ENCODE results near the gene RAB3C. TPM values are rescaled to one million over a fixed set of nuclear protein-coding genes. Genes with fewer than 3 reads are reported as not detected.

Gene RAB3C
- total RNA-seq, 1 experiment from 2014 or later, result not detected

- H3K36me3 ChIP-seq (ENCODE audit: control insufficient read depth, insufficient read depth, low read length), result no peaks in the 10 kb centered on the region
- no peak overlapping the region for H3K27ac ChIP-seq (ENCODE audit: low read length)
- DNase-seq (ENCODE audit: low read depth, low spot score) (no peak), ATAC-seq (no peak)
- ChIA-PET POLR2A (no interaction called here), CTCF (no interaction called here)
- H3K9me3 ChIP-seq (ENCODE audit: control insufficient read depth, insufficient read depth, low read depth, low read length), result no peaks in the 10 kb centered on the region
- no peak overlapping the region for H3K4me3 ChIP-seq (ENCODE audit: low read depth in 2 of 2, low read length in 2 of 2)
- H3K4me1 ChIP-seq (ENCODE audit: control insufficient read depth, insufficient read depth, low read length), result no peaks in the 10 kb centered on the region; the same call in 1 of the 2 replicates
- H3K27me3 ChIP-seq (ENCODE audit: control insufficient read depth, insufficient read depth, low read length), result peaks cover 7% of the 10 kb centered on the region
- TF ChIP-seq REST (IDR thresholded peaks at IDR 0.05; ENCODE audit: insufficient read depth in 1 of 2, low read depth in 2 of 2, low read length in 1 of 2) (no peak), CTCF (IDR thresholded peaks at IDR 0.05) (no peak), TCF7L2 (IDR thresholded peaks at IDR 0.05; ENCODE audit: low read depth, low read length) (no peak), SIN3A (IDR thresholded peaks at IDR 0.05; ENCODE audit: borderline replicate concordance, insufficient read depth, low read depth, low read length) (no peak), POLR2AphosphoS5 (IDR thresholded peaks at IDR 0.05; ENCODE audit: low read depth, low read length) (no peak)
- BruUV-seq (replicated peaks), result no TSS peak
- intact Hi-C loops (cut with micrococcal nuclease; ENCODE audit: unreplicated experiment), result no loop called here
- in situ Hi-C loops (cut with HindIII; ENCODE audit: low pct_unique_long_range_greater_than_20kb, low sequenced_read_pairs), result no loop called here
These were observed 269.7 kb downstream of the RAB3C start for GRCh38 chr5:58852566-58852965.

- Histone ChIP-seq H3K4me3 (ENCODE audit: low read depth in 2 of 2, low read length in 2 of 2) (no peak overlapping the region), H3K27me3 (ENCODE audit: control insufficient read depth, insufficient read depth, low read length) (peaks cover 8% of the 10 kb centered on the region), H3K9me3 (ENCODE audit: control insufficient read depth, insufficient read depth, low read depth, low read length) (no peaks in the 10 kb centered on the region), H3K36me3 (ENCODE audit: control insufficient read depth, insufficient read depth, low read length) (no peaks in the 10 kb centered on the region), H3K4me1 (ENCODE audit: control insufficient read depth, insufficient read depth, low read length) (no peaks in the 10 kb centered on the region; the same call in 1 of the 2 replicates), H3K27ac (ENCODE audit: low read length) (no peak overlapping the region)
- BruUV-seq (replicated peaks), result no TSS peak
- TF ChIP-seq SIN3A (IDR thresholded peaks at IDR 0.05; ENCODE audit: borderline replicate concordance, insufficient read depth, low read depth, low read length), result no peak
- no peak for TF ChIP-seq REST (IDR thresholded peaks at IDR 0.05; ENCODE audit: insufficient read depth in 1 of 2, low read depth in 2 of 2, low read length in 1 of 2)
- no peak for TF ChIP-seq POLR2AphosphoS5 (IDR thresholded peaks at IDR 0.05; ENCODE audit: low read depth, low read length)
- no peak for TF ChIP-seq TCF7L2 (IDR thresholded peaks at IDR 0.05; ENCODE audit: low read depth, low read length)
- TF ChIP-seq CTCF (IDR thresholded peaks at IDR 0.05), result no peak
- no peak for DNase-seq (ENCODE audit: low read depth, low spot score)
- in situ Hi-C loops (cut with HindIII; ENCODE audit: low pct_unique_long_range_greater_than_20kb, low sequenced_read_pairs) (no loop called here), intact Hi-C loops (cut with micrococcal nuclease; ENCODE audit: unreplicated experiment) (no loop called here)
- ChIA-PET POLR2A (no interaction called here), CTCF (no interaction called here)
- ATAC-seq, result no peak
These were observed 271.6 kb downstream of the RAB3C start for GRCh38 chr5:58854441-58854840.

All from Panc1 (cell line).